22Rv1 (cell line): Measurements from ENCODE around the gene FBXL7.

ENCODE experiments used
- H3K27ac ChIP-seq: fragments of 450-650 bp; 2 replicates; pipeline ENCODE4 v1.5.1; 2017
- CTCF ChIP-seq: fragments of 450-650 bp; IDR thresholded peaks from 2 replicates; pipeline ENCODE4 v1.5.1; 2017; ENCODE audit warnings: mild to moderate bottlenecking
- ZFX ChIP-seq: fragments of 450-650 bp; IDR thresholded peaks from 2 replicates; pipeline ENCODE4 v1.6.1; 2017; ENCODE audit warnings: antibody characterized with exemption, borderline replicate concordance

FBXL7 gene

GRCh38 chr5:15715967-15716366, 216.0 kb downstream of the FBXL7 start:
- no peak overlapping the region for H3K27ac ChIP-seq
- no peak for TF ChIP-seq CTCF
- no peak for TF ChIP-seq ZFX

DNA sequence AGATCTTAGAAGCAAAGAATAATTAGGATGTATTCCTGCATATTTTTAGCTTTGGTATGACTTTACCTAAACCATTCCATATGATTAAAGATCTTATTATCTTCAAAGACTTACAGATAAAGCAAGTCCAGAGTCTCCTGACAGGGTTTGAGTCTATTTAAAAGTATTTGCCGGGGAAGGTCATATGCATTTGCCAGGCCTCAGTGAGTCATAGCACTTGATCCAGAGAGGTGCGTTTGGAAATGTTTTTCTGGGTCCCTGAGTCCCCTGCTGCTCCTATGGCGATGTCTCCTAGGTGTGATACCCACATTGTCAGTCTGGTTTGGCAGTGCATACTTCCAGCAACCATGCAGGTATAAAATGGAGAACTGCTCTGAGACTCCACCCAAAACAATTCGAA, 217.0 kb downstream of the FBXL7 start:
- no peak for TF ChIP-seq ZFX
- TF ChIP-seq CTCF: no peak
- H3K27ac ChIP-seq: no peak overlapping the region

GRCh38 chr5:15718421-15719179, 218.6 kb downstream of the FBXL7 start:
- no peak overlapping the region for H3K27ac ChIP-seq
- TF ChIP-seq CTCF (no peak), ZFX (no peak)

DNA sequence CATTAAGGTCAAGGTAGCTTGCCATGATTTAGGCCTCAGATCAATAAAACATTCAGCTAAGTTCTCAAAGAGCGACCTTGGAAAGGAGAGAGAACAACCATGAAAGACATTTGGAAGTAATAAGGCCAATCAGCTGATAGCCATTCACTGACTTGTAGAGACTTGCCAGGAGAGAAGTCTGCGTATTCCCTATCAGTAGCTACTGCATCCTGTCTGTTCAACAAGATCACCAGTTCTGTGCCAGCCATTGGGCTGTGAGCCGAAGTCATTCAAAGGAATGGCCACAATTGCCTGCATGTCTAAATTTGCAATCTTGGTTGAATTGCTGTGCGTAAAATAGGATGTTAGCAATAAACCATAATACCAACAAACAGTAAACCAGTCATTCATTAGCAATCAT, 219.8 kb downstream of the FBXL7 start:
- peak overlapping the region; percentile 63 for H3K27ac ChIP-seq

DNA sequence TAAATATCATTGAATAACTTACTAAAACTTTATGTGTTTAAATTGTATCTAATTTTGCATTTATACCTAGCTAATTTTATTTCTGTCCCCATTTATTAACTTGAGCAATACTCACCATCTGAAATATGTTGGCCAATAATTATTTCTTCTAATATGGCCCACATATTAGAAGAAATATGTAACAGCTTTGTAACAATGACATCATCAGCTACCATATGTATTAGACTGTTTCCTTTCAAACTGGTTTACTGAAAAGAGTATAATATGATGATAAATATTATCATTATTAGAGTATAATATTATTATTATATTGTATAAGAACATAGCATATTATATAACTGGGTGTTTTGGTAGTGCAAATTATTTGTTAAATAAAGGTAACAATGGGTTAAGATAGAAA, 220.5 kb downstream of the FBXL7 start:
- TF ChIP-seq CTCF (no peak), ZFX (no peak)
- H3K27ac ChIP-seq: peak overlapping the region; percentile 63

More for the DNA sequence above, 219.8 kb downstream of the FBXL7 start:
- TF ChIP-seq CTCF (no peak), ZFX (no peak)

- no peak for TF ChIP-seq CTCF
- TF ChIP-seq ZFX: no peak
Observed at GRCh38 chr5:15722305-15722704, 222.3 kb downstream of the FBXL7 start.

DNA sequence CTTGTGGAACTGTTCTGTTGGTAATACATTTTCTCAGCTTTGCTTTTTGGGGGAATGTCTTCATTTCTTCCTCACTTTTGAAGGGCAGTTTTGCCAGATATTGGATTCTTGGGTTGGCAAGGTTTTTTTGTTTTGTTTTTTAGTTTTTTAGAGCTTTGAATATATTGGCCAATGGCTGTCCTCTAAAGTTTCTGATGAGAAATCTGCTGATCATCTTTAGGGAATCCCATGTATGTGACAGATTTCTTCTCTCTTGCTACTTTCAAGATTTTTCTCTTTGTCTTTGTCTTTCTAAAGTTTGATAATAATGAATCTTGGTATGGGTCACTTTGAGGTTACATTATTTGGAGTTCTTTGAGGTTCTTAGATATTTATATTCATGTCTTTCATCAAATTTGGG, 227.4 kb downstream of the FBXL7 start:
- H3K27ac ChIP-seq: no peak overlapping the region
- no peak for TF ChIP-seq ZFX
- no peak for TF ChIP-seq CTCF

More at GRCh38 chr5:15722305-15722704, 222.3 kb downstream of the FBXL7 start:
- H3K27ac ChIP-seq: no peak overlapping the region
